ENCODE measurements around the gene ENTPD2. TPM values are rescaled to one million over a fixed set of nuclear protein-coding genes. Genes with fewer than 3 reads are reported as not detected.

The ENTPD2 gene
- total and polyA plus RNA-seq, 9 of the 15 experiments (the other 6 are each of a cell fraction or from before 2014, with no cell fraction given) = 0.04 to 0.60 (median 0.14) TPM; not detected in 4

GRCh38 chr9:137028263-137029057 is 25.4 kb downstream of the ENTPD2 start (continued):
- TF ChIP-seq CLOCK (CRISPR knock-in tag; IDR thresholded peaks at IDR 0.05; ENCODE audit: borderline replicate concordance) (no peak), PRDM10 (IDR thresholded peaks at IDR 0.05; ENCODE audit: partially characterized antibody) (peak; percentile 8), NCOA6 (IDR thresholded peaks at IDR 0.05) (no peak), PHF8 (IDR thresholded peaks at IDR 0.05; ENCODE audit: borderline replicate concordance, low read length) (peak; percentile 61; the same call in 1 of the 2 replicates), TFAM (CRISPR knock-in tag; conservative IDR thresholded peaks at IDR 0.05) (no peak), ZNF398 (CRISPR knock-in tag; IDR thresholded peaks at IDR 0.05) (no peak), PYGO2 (tag; IDR thresholded peaks at IDR 0.05) (no peak), VEZF1 (CRISPR knock-in tag; IDR thresholded peaks at IDR 0.05) (peak; percentile 92), HLTF (IDR thresholded peaks at IDR 0.05) (no peak), CSDE1 (IDR thresholded peaks at IDR 0.05) (no peak), CBX8 (IDR thresholded peaks at IDR 0.05; ENCODE audit: borderline replicate concordance, extremely low read depth, low read depth, low read length, poor library complexity, severe bottlenecking) (no peak), HMG20B (CRISPR knock-in tag; IDR thresholded peaks at IDR 0.05) (no peak), PTRF (tag; IDR thresholded peaks at IDR 0.05) (no peak), CTBP1 (IDR thresholded peaks at IDR 0.05; ENCODE audit: borderline replicate concordance) (peak; percentile 61; the same call in 1 of the 2 replicates), ZNF75A (CRISPR knock-in tag; IDR thresholded peaks at IDR 0.05) (no peak), XRCC4 (IDR thresholded peaks at IDR 0.05; ENCODE audit: extremely low read depth, insufficient read depth, insufficient read length) (no peak), TAF1 (IDR thresholded peaks at IDR 0.05; ENCODE audit: control insufficient read depth, extremely low read depth, insufficient read depth, low read length, severe bottlenecking) (no peak)

All from K562 (cell line).